Measurements from ENCODE around the gene KCTD11. TPM values are rescaled to one million over a fixed set of nuclear protein-coding genes. Genes with fewer than 3 reads are reported as not detected.
A peak's percentile ranks its signal among the peaks of the same experiment; 100 is the strongest.

Gene KCTD11
- total and polyA plus RNA-seq, 2 of the 13 experiments (the other 11 are each of a cell fraction or from before 2014, with no cell fraction given) = 1.6 to 2.6 TPM

DNA sequence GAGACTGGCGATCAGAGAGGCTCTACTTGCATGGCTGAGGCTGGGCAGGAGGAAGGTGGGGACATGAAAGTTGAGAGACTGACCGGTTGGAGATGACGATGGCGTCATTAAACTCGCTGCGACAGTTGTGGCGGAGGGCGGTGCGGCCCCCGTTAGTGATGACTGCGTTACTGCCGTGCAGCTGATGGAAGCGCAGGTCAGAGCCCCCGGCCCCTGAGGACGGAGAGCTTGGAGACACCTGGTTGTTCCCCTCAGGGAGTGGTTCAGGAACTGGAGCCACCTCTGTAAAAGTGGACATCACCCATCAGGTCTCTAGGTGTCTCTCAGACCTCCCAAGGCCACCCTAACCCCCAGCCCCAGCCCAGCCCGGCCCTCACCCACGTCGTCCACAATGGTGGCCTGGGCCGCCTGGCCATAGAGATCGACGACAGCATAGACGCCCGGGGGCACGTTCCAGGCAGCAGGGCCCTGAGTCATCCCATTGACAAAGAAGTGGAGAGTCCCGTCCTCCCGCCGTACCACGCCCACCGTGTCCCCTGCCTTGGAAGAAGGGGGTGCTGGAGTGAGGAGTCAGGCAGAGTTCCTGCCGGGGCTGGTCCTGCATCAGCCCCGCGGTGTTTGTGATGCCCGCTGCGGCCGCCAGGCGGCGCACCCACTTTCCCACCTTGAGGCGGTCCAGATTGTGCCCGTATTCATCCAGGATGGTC lies 28.1 kb upstream of the KCTD11 start (continued):
- TF ChIP-seq, protein P1, sequence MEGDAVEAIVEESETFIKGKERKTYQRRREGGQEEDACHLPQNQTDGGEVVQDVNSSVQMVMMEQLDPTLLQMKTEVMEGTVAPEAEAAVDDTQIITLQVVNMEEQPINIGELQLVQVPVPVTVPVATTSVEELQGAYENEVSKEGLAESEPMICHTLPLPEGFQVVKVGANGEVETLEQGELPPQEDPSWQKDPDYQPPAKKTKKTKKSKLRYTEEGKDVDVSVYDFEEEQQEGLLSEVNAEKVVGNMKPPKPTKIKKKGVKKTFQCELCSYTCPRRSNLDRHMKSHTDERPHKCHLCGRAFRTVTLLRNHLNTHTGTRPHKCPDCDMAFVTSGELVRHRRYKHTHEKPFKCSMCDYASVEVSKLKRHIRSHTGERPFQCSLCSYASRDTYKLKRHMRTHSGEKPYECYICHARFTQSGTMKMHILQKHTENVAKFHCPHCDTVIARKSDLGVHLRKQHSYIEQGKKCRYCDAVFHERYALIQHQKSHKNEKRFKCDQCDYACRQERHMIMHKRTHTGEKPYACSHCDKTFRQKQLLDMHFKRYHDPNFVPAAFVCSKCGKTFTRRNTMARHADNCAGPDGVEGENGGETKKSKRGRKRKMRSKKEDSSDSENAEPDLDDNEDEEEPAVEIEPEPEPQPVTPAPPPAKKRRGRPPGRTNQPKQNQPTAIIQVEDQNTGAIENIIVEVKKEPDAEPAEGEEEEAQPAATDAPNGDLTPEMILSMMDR (CRISPR knock-in tag; IDR thresholded peaks at IDR 0.05) = peak; percentile 79
- TF ChIP-seq TOPORS (CRISPR knock-in tag; IDR thresholded peaks at IDR 0.05) = no peak
- TF ChIP-seq, protein P2, sequence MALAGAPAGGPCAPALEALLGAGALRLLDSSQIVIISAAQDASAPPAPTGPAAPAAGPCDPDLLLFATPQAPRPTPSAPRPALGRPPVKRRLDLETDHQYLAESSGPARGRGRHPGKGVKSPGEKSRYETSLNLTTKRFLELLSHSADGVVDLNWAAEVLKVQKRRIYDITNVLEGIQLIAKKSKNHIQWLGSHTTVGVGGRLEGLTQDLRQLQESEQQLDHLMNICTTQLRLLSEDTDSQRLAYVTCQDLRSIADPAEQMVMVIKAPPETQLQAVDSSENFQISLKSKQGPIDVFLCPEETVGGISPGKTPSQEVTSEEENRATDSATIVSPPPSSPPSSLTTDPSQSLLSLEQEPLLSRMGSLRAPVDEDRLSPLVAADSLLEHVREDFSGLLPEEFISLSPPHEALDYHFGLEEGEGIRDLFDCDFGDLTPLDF (CRISPR knock-in tag; IDR thresholded peaks at IDR 0.05) = no peak
- TF ChIP-seq, protein P3, sequence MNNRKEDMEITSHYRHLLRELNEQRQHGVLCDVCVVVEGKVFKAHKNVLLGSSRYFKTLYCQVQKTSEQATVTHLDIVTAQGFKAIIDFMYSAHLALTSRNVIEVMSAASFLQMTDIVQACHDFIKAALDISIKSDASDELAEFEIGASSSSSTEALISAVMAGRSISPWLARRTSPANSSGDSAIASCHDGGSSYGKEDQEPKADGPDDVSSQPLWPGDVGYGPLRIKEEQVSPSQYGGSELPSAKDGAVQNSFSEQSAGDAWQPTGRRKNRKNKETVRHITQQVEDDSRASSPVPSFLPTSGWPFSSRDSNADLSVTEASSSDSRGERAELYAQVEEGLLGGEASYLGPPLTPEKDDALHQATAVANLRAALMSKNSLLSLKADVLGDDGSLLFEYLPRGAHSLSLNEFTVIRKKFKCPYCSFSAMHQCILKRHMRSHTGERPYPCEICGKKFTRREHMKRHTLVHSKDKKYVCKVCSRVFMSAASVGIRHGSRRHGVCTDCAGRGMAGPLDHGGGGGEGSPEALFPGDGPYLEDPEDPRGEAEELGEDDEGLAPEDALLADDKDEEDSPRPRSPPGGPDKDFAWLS (CRISPR knock-in tag; IDR thresholded peaks at IDR 0.05; ENCODE audit: borderline replicate concordance) = no peak
- TF ChIP-seq HNRNPUL1 (IDR thresholded peaks at IDR 0.05; ENCODE audit: low read depth, low read length) = no peak
- no peak for TF ChIP-seq MYC (CRISPR knock-in tag; IDR thresholded peaks at IDR 0.05; ENCODE audit: borderline replicate concordance)
- TF ChIP-seq GZF1 (CRISPR knock-in tag; IDR thresholded peaks at IDR 0.05) = no peak
- no peak for TF ChIP-seq SAP130 (CRISPR knock-in tag; IDR thresholded peaks at IDR 0.05; ENCODE audit: low read depth)
- TF ChIP-seq RAD21 (CRISPR knock-in tag; IDR thresholded peaks at IDR 0.05) = peak; percentile 78
- TF ChIP-seq, protein P4, sequence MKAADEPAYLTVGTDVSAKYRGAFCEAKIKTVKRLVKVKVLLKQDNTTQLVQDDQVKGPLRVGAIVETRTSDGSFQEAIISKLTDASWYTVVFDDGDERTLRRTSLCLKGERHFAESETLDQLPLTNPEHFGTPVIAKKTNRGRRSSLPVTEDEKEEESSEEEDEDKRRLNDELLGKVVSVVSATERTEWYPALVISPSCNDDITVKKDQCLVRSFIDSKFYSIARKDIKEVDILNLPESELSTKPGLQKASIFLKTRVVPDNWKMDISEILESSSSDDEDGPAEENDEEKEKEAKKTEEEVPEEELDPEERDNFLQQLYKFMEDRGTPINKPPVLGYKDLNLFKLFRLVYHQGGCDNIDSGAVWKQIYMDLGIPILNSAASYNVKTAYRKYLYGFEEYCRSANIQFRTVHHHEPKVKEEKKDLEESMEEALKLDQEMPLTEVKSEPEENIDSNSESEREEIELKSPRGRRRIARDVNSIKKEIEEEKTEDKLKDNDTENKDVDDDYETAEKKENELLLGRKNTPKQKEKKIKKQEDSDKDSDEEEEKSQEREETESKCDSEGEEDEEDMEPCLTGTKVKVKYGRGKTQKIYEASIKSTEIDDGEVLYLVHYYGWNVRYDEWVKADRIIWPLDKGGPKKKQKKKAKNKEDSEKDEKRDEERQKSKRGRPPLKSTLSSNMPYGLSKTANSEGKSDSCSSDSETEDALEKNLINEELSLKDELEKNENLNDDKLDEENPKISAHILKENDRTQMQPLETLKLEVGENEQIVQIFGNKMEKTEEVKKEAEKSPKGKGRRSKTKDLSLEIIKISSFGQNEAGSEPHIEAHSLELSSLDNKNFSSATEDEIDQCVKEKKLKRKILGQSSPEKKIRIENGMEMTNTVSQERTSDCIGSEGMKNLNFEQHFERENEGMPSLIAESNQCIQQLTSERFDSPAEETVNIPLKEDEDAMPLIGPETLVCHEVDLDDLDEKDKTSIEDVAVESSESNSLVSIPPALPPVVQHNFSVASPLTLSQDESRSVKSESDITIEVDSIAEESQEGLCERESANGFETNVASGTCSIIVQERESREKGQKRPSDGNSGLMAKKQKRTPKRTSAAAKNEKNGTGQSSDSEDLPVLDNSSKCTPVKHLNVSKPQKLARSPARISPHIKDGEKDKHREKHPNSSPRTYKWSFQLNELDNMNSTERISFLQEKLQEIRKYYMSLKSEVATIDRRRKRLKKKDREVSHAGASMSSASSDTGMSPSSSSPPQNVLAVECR (CRISPR knock-in tag; IDR thresholded peaks at IDR 0.05; ENCODE audit: borderline replicate concordance) = no peak; the same call in 1 of the 2 replicates
- TF ChIP-seq, protein P5, sequence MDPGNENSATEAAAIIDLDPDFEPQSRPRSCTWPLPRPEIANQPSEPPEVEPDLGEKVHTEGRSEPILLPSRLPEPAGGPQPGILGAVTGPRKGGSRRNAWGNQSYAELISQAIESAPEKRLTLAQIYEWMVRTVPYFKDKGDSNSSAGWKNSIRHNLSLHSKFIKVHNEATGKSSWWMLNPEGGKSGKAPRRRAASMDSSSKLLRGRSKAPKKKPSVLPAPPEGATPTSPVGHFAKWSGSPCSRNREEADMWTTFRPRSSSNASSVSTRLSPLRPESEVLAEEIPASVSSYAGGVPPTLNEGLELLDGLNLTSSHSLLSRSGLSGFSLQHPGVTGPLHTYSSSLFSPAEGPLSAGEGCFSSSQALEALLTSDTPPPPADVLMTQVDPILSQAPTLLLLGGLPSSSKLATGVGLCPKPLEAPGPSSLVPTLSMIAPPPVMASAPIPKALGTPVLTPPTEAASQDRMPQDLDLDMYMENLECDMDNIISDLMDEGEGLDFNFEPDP (CRISPR knock-in tag; conservative IDR thresholded peaks at IDR 0.05) = no peak
